ENCODE measurements around the gene ZC2HC1B. TPM values are rescaled to one million over a fixed set of nuclear protein-coding genes. Genes with fewer than 3 reads are reported as not detected.

The ZC2HC1B gene
- total RNA-seq, 1 experiment from 2014 or later: not detected

DNA sequence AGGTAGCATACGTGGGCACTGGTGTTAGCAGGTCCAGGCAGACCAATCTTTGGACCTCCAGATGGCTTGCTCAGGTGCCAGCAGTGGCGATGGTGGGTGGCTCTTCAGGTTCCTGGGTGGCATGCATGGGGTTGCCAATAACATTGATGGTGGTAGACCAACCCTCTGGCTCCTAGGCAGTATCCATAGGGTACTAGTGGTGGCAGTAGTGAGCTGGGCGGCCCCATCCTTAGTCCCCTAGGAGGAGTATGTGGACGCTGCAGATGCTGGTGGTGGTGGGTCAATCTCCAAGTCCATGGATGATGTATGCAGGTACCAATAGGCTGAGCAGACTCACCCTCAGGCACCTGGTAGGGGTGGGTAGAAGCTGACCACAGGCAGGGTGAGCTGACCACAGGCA lies 70.6 kb downstream of the ZC2HC1B start:
- H3K36me3 ChIP-seq: no peaks in the 10 kb centered on the region
- no peak for DNase-seq
- H3K27me3 ChIP-seq: no peaks in the 10 kb centered on the region
- no peak overlapping the region for H3K4me3 ChIP-seq
- H3K4me1 ChIP-seq: no peaks in the 10 kb centered on the region
- no peak overlapping the region for H3K27ac ChIP-seq
- H3K9me3 ChIP-seq (replicated peaks): peaks cover 5% of the 10 kb centered on the region; the same call in 1 of the 2 replicates

DNA sequence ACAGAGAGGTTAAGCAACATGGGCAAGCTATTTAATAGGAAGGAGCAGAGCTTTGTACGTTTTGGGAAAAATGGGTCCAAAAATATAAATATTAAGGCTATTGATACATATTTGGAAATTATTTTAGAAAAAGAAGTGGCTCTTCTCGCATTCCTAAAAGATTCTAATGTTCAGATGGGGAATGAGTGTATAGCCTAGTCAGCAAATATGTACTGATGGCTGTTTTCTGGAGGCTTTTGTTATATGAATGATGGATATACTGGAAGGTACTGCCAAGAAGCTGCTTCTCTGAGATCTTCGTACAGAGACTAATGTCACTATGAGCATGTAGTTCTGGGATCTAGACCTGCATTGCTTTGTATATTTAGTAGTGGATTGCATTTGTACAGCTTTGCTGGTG lies 72.1 kb downstream of the ZC2HC1B start:
- Histone ChIP-seq H3K36me3 (no peaks in the 10 kb centered on the region), H3K4me1 (no peaks in the 10 kb centered on the region), H3K4me3 (no peak overlapping the region), H3K27me3 (no peaks in the 10 kb centered on the region), H3K9me3 (replicated peaks) (peaks cover 4% of the 10 kb centered on the region; the same call in 1 of the 2 replicates), H3K27ac (no peak overlapping the region)
- no peak for DNase-seq

DNA sequence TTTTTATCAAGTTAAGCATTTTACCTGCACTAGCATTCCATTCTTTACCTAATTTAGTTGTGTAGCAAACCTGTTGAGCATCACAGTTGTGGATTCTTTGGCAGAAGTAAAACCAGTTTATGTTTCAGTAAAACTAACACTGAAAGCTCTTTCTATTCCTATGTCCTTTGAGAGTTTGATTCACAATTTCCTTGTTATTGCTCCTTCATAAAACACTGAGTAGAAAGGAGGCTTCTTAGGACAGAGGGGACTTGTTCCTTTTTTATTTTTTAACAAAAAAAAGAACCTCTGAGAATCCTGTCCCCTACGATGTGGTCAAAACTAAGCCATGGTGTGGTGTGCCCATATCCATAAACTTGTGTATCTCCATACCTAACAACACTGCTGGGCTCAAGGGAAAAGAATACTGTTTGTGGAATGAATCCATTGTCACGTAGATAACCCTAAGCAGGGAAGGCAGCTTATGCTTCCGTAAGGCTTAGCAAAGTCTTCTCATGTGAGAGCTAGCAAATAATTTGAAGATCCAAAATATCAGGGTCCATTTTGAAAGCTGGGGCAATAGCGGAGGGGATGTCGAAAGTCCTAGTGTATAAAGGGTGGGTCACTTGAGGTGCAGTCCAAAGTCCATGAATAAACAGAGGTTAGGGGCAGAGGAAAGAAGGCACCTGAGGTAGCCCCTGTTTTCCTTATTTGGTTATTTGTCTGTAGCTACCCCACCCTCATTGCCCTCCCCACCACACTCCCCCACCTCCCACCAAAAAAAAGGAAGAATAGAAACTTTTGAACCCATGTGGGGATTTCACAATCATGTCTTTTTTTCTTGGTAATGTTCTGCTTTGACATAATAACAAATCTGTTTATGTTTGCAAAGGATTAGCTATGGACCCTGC lies 72.7 kb downstream of the ZC2HC1B start:
- H3K27ac ChIP-seq: no peak overlapping the region
- H3K36me3 ChIP-seq: no peaks in the 10 kb centered on the region
- H3K27me3 ChIP-seq: no peaks in the 10 kb centered on the region
- no peak for DNase-seq
- H3K4me1 ChIP-seq: no peaks in the 10 kb centered on the region
- H3K4me3 ChIP-seq: no peak overlapping the region
- H3K9me3 ChIP-seq (replicated peaks): peaks cover 2% of the 10 kb centered on the region; the same call in 1 of the 2 replicates

DNA sequence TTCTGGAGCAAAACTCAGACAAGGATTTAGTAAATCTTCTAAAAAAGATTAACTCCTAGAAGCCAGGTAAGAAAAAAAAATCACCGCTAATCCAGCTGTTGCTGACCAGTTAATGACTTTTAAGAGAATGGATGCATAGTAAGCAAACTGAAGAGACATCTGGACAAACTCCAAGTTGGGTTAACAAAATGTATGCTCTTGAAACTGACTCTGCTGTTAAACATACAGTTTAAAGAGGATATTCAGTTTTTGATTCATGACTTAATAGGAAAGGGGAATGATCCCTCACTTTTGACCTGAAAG lies 73.3 kb downstream of the ZC2HC1B start:
- Histone ChIP-seq H3K27me3 (no peaks in the 10 kb centered on the region), H3K4me1 (no peaks in the 10 kb centered on the region), H3K9me3 (replicated peaks) (peaks cover 2% of the 10 kb centered on the region; the same call in 1 of the 2 replicates), H3K4me3 (no peak overlapping the region), H3K27ac (no peak overlapping the region), H3K36me3 (no peaks in the 10 kb centered on the region)
- DNase-seq: no peak

DNA sequence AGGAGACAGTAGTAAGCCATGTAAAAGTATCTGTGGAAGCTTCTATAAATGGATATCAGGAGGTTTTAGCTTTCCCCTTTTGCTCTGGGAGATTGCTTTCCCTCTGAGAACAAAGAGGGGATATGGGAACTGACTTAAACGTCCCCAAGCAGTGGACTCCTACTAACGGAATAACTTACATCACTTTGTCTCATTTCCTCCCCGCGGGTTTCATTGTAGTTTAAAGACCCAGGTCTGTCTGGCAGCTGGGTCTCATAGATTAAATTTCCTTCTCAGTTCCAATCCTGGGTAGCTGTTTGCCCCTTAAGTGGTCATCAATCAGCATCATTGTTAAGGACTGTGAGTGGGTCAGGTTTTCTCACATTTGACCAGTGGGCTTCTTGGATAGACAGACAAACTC lies 75.1 kb downstream of the ZC2HC1B start:
- no peak overlapping the region for H3K27ac ChIP-seq

DNA sequence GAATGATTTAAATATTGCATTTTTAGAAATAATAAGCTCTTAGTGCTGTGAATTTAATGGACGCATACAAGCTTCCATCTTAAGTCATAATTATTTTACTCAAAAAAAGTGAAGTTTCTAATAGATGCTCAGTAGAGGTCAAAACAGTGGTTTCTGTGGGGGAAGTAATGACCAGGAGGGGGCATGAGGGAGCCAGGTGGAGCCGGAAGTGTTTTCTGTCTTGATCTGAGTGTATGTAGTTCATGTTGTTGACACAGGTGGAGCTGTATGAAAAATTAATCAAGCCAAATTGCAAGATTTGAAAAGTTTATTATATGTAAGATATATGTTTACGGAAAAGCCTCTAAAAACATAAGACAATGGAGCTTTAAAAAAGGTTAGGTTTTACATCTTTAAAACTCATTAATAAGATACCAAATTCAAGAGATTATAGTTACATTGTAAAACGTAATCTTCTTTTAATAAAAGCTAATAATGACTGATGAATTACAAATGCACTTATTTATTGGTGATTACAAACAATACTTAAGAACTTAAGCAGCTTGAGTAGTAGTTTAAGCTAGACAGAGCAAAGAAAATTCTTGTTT lies 75.8 kb downstream of the ZC2HC1B start:
- no peaks in the 10 kb centered on the region for H3K36me3 ChIP-seq
- DNase-seq: peak; percentile 52 to 83
- H3K9me3 ChIP-seq (replicated peaks): 0 out of 2 replicates have a peak, but pooled peaks cover 2% of the 10 kb centered on the region
- H3K27me3 ChIP-seq: no peaks in the 10 kb centered on the region
- H3K4me3 ChIP-seq: no peak overlapping the region
- no peak overlapping the region for H3K27ac ChIP-seq
- no peaks in the 10 kb centered on the region for H3K4me1 ChIP-seq

More for the DNA sequence above, 75.1 kb downstream of the ZC2HC1B start:
- Histone ChIP-seq H3K9me3 (replicated peaks) (0 out of 2 replicates have a peak, but pooled peaks cover 2% of the 10 kb centered on the region), H3K4me3 (no peak overlapping the region), H3K36me3 (no peaks in the 10 kb centered on the region), H3K4me1 (no peaks in the 10 kb centered on the region), H3K27me3 (no peaks in the 10 kb centered on the region)
- no peak for DNase-seq

DNA sequence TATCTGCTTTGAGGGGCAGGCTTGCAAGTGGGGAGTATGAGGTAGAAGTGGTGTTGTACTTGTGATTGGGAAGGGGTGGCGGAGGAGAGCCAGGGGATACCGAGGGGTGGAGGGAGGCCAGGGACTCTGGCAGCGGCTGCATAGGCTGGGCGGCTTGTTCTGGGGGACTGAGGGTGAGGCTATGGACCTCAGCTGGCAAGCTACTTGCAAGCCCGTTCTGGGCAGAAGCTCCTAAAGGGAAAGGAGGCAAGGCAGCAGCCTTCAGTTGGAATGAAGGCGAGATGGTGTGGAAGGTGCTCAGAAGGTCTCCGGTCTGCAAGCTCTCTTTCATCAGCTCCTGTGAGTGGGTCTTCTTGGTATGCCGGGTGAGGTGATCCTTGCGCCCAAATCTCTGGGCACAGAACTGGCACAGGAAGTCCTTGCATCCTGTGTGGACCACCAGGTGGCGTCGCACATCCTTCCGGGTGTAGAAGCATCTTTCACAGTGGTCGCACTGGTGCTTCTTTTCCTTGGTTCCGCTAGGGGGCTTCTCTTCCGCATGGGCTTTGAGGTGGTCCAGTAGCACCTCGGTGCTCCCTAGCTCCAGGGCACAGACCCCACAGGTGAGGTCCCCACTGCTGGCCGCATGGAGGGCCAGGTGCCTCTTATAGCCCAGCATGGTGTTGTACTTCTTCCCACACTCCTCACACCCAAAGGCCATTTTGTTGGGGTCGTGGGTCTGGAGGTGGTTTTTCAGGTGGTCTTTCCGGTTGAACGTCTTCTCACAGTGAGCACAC lies 77.8 kb downstream of the ZC2HC1B start:
- Histone ChIP-seq H3K27me3 (no peaks in the 10 kb centered on the region), H3K4me3 (no peak overlapping the region), H3K27ac (no peak overlapping the region), H3K36me3 (peaks cover under 1% of the 10 kb centered on the region), H3K9me3 (replicated peaks) (peaks cover 2% of the 10 kb centered on the region; the same call in 1 of the 2 replicates), H3K4me1 (no peaks in the 10 kb centered on the region)
- DNase-seq: peak; percentile 74 to 75

DNA sequence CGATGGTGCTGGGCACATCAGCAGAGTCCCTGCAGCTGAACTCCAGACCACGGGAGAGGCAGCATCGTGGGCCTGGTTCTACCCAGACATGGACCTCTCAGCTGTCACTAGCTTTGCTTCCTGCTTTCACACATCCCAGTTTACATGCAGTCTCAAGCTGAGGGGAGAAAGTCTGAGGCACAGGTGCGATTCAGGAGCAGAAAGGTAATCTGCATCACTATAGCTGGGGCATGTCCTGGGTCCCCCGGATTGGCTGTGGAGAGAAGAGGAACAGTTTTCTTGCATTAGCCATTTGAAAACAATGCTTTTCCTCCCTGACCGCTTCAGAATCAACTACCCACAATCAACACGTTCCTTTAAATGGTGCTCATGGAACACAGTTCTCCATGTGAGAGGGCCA lies 83.9 kb downstream of the ZC2HC1B start:
- H3K36me3 ChIP-seq: peaks cover 14% of the 10 kb centered on the region
- no peaks in the 10 kb centered on the region for H3K4me1 ChIP-seq
- DNase-seq: no peak
- H3K9me3 ChIP-seq (replicated peaks): no peaks in the 10 kb centered on the region; the same call in 1 of the 2 replicates
- no peak overlapping the region for H3K4me3 ChIP-seq
- H3K27me3 ChIP-seq: no peaks in the 10 kb centered on the region
- no peak overlapping the region for H3K27ac ChIP-seq

DNA sequence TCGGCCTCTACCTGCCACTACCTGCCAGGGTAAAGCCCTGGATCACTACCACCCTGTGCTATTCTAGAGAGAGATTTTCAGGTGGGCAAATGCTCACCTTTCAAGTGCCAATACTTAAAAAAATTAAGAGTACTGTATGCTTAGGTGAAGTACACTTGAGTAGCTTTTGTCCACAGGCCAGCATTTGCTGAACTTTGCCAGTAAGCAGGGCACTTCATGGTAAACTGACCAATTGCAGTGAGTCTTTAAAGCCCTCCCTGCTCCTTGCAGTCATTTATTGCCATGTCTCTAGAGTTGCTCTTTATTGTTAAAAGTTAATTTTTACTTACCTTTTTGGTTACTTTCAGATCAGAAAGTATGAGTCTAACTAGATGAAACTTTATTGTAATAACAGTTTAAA lies 85.3 kb downstream of the ZC2HC1B start:
- Histone ChIP-seq H3K4me3 (no peak overlapping the region), H3K4me1 (no peaks in the 10 kb centered on the region), H3K36me3 (peaks cover 14% of the 10 kb centered on the region), H3K27me3 (no peaks in the 10 kb centered on the region), H3K27ac (no peak overlapping the region), H3K9me3 (replicated peaks) (no peaks in the 10 kb centered on the region; the same call in 1 of the 2 replicates)
- DNase-seq: no peak

DNA sequence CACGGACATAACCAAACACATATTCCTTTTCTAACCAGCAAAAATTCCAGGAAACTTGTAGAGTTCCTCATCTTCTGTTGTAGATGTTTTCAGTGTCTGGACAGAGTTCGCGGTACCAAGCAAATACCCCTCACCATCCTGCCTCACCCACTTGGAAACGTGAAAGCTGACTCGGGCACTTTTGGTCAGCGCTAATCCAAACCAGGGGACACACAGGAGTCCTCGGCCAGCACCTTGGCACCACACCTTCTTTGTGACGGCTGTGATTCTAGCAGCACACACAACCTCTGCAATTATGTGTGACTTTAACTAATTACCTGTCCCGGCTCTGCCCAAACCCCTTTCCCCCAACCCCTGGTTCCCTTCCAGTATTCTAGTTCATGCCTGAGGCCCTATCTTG lies 85.7 kb downstream of the ZC2HC1B start:
- Histone ChIP-seq H3K4me1 (no peaks in the 10 kb centered on the region), H3K27me3 (no peaks in the 10 kb centered on the region), H3K36me3 (peaks cover 14% of the 10 kb centered on the region), H3K4me3 (no peak overlapping the region), H3K27ac (no peak overlapping the region), H3K9me3 (replicated peaks) (no peaks in the 10 kb centered on the region; the same call in 1 of the 2 replicates)
- no peak for DNase-seq

DNA sequence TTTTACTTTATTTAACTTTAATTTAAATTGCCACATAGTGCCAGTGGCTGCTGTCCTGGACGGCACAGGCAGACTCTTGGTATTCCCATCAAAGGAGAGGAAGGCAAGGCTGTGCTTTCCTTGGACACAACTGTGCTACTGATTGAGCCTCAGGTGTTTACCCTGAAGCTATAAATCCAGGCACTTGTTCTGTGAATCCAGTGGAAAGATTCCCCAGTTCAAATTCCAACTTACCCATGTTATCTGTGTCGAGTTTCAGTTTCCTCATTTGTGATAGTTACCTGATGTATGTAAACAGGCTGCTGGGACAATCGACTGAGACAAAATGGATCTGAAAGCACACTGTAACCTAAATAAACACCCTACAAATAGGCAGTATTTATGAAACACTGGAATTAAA lies 86.6 kb downstream of the ZC2HC1B start:
- H3K27me3 ChIP-seq: no peaks in the 10 kb centered on the region
- no peak overlapping the region for H3K4me3 ChIP-seq
- no peaks in the 10 kb centered on the region; the same call in 1 of the 2 replicates for H3K9me3 ChIP-seq (replicated peaks)
- DNase-seq: no peak
- no peak overlapping the region for H3K27ac ChIP-seq
- peaks cover 14% of the 10 kb centered on the region for H3K36me3 ChIP-seq
- no peaks in the 10 kb centered on the region for H3K4me1 ChIP-seq

DNA sequence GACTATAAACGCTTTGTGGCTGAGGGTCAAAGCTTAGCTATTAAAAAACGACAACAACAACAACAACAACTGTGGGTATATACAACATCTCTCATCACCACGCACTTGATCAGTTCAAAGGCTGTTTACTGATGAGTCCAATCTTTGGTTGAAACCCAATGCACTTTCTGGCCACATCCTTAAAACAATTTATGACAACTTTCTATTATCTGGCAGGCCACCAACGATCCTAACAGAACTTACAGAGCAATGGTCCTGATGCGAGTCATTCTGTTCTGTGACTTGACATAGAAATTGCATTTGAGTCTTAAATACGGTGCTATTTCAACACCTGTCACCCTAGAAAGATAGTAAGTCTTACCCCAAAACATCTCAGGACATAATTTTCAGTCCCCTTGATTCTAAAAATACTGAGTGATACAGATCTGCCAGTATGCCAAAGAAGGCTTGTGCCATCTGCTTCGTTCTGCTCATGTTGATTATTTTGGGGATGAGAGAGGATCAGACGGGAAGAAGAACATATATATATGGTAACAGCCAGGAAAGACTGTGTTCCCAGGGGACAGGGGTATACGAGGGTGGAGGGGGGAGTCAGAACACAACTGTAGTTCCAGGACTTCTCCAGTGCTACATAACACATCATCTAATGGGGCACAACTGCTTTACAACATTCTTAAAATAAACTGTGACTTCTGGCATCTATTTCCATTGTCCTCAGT lies 87.9 kb downstream of the ZC2HC1B start:
- H3K27ac ChIP-seq: no peak overlapping the region

DNA sequence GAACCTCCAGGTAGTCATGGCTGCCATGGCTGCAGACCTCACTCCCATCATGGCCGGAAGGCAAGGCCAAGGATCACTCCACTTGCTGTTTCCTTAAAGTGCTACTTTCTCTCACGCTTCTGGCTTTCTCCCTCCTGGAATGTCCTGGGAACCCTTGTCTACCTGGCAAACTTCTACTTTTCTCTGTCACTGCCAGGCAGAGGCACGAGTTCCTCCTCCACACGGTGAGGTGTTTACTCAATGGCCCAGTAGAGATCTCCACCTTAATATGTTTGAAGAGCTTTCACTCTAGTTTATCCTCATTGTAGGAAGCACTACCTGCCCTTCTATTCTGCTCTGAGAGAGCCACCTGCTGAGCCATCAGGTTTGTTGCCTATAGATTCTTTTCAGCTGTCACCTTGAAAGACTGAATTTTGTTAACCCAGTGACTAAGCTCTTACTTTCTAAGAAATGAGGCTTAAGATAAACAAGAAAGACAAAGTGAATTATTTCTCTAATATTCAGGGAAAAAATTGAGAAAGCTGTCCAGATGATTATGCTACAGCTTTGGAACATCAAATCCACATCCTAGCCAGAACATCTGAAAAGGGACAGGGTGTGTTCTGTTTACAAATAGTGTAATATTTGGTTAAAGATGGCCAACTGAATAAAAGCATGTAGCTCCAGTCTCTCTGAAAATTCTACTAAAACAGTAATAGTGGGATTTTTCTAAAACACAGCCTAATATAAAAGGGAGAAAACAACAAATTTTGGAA lies 88.8 kb downstream of the ZC2HC1B start:
- no peaks in the 10 kb centered on the region for H3K9me3 ChIP-seq (replicated peaks)
- H3K36me3 ChIP-seq: peaks cover 3% of the 10 kb centered on the region; the same call in 1 of the 2 replicates
- no peak overlapping the region for H3K4me3 ChIP-seq
- H3K27ac ChIP-seq: no peak overlapping the region
- no peaks in the 10 kb centered on the region for H3K27me3 ChIP-seq
- no peak for DNase-seq
- peaks cover 3% of the 10 kb centered on the region; the same call in 1 of the 2 replicates for H3K4me1 ChIP-seq

More for the DNA sequence above, 87.9 kb downstream of the ZC2HC1B start:
- Histone ChIP-seq H3K4me3 (no peak overlapping the region), H3K9me3 (replicated peaks) (no peaks in the 10 kb centered on the region; the same call in 1 of the 2 replicates), H3K27me3 (no peaks in the 10 kb centered on the region), H3K4me1 (no peaks in the 10 kb centered on the region; the same call in 1 of the 2 replicates), H3K36me3 (peaks cover 11% of the 10 kb centered on the region)
- no peak for DNase-seq

DNA sequence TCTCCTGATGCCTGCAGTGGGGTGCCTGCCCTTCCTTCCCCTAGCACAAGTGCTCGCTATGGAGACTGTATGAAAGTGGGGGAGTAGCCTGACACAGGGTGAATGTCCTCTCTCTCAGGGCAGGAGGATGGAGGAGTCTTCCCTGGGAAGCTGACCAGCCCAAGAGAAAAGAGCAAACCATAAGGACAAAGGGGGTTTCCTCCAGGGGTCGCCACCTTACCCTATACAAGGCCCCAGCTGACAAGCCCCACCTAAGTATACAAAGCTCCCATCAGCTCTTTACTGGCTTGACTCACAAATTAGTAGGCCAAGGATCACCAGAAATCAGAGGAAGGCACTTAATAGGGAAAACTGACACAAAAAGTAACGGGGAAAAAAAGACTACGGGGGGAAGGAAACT lies 89.6 kb downstream of the ZC2HC1B start:
- Histone ChIP-seq H3K9me3 (replicated peaks) (no peaks in the 10 kb centered on the region), H3K36me3 (no peaks in the 10 kb centered on the region; the same call in 1 of the 2 replicates), H3K27me3 (no peaks in the 10 kb centered on the region), H3K4me3 (no peak overlapping the region), H3K4me1 (peaks cover 11% of the 10 kb centered on the region), H3K27ac (no peak overlapping the region)
- DNase-seq: no peak

All from SJCRH30 (cell line).